ENCODE data around the gene TOB2. TPM values are rescaled to one million over a fixed set of nuclear protein-coding genes. Genes with fewer than 3 reads are reported as not detected.

The TOB2 gene
- total RNA-seq, 4 donors from 2014 or later: 15.6 to 97.1 (median 27.8) TPM

DNA sequence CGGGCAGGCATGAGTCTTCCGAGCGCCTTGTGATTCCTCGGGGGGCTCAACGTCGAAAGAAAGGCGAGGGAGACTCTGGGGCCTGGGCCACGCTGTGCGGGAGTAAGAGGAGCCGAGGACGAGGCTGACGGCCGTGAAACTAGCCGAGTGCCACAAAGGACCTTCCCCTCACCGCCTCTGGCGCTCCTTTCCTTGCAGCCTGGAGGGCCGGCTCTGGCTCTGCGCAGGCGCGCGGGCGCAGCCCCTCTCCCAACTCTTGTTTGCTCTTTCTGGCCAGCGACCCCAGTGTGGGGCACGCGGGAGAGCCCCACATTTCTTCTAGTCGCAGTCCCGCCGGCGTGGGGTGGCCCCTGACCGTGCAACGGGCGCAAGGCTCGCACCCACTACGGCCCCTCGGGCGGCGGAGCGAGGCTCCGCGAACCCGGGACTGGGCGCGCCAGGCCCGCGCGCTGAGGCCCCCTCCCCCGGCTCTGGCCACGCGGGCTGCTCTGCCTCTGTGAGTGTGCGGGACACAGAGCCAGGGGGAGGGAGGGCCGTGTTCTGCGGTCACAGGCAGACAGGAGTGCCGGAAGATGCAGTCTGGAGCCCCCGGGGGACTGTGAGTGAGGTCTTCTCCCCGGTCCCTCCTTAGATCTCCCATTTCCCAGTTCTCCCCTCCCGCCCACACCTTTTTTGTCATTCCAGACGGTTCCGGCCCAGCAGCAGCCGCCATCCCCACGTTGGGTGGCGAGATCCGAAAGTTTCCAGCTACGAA, 1.0 kb upstream of the TOB2 start:
- intact Hi-C loops (cut with DNase I; ENCODE audit: low total_unique reads): no loop called here
- peak; percentile 67 to 71 for DNase-seq
- Histone ChIP-seq H3K27ac (peak overlapping the region; percentile 98 to 99), H3K4me1 (no peaks in the 10 kb centered on the region), H3K36me3 (no peaks in the 10 kb centered on the region), H3K27me3 (no peaks in the 10 kb centered on the region), H3K9me3 (no peaks in the 10 kb centered on the region), H3K4me3 (peak overlapping the region; percentile 79 to 81)
- TF ChIP-seq POLR2A (IDR thresholded peaks at IDR 0.05) (peak; percentile 31 to 41), CTCF (IDR thresholded peaks at IDR 0.05) (peak in 1 of 4 experiments; percentile 5)

- Histone ChIP-seq H3K27me3 (no peaks in the 10 kb centered on the region), H3K36me3 (no peaks in the 10 kb centered on the region), H3K27ac (peak overlapping the region; percentile 98 to 99), H3K9me3 (no peaks in the 10 kb centered on the region), H3K4me3 (peak overlapping the region; percentile 79 to 81), H3K4me1 (no peaks in the 10 kb centered on the region)
- TF ChIP-seq POLR2A (IDR thresholded peaks at IDR 0.05) (no peak), CTCF (IDR thresholded peaks at IDR 0.05) (no peak)
- intact Hi-C loops (cut with DNase I; ENCODE audit: low total_unique reads): no loop called here
- peak; percentile 42 to 44 for DNase-seq
These were observed 522 bp downstream of the TOB2 start for GRCh38 chr22:41446057-41446501.

- peak; percentile 32 to 43 for DNase-seq
- TF ChIP-seq CTCF (IDR thresholded peaks at IDR 0.05) (no peak), POLR2A (IDR thresholded peaks at IDR 0.05) (no peak)
- H3K36me3 ChIP-seq: no peaks in the 10 kb centered on the region
These were observed 1.2 kb downstream of the TOB2 start for GRCh38 chr22:41445129-41446056.

GRCh38 chr22:41444360-41445128, 2.1 kb downstream of the TOB2 start:
- peak; percentile 93 for DNase-seq
- intact Hi-C loops (cut with DNase I; ENCODE audit: low total_unique reads): no loop called here
- no peaks in the 10 kb centered on the region for H3K36me3 ChIP-seq
- peak overlapping the region; percentile 98 to 99 for H3K27ac ChIP-seq
- no peaks in the 10 kb centered on the region for H3K9me3 ChIP-seq
- no peaks in the 10 kb centered on the region for H3K27me3 ChIP-seq
- H3K4me3 ChIP-seq: peak overlapping the region; percentile 79 to 81
- TF ChIP-seq CTCF (IDR thresholded peaks at IDR 0.05) (no peak), POLR2A (IDR thresholded peaks at IDR 0.05) (peak; percentile 68 to 83)
- H3K4me1 ChIP-seq: no peaks in the 10 kb centered on the region

More at GRCh38 chr22:41445129-41446056, 1.2 kb downstream of the TOB2 start:
- peak overlapping the region; percentile 79 to 81 for H3K4me3 ChIP-seq
- H3K4me1 ChIP-seq: no peaks in the 10 kb centered on the region
- H3K27me3 ChIP-seq: no peaks in the 10 kb centered on the region
- intact Hi-C loops (cut with DNase I; ENCODE audit: low total_unique reads): no loop called here
- H3K9me3 ChIP-seq: no peaks in the 10 kb centered on the region
- H3K27ac ChIP-seq: peak overlapping the region; percentile 98 to 99

Data from uterus (tissue), 4 donors.